ENCODE measurements around the gene GZMB. TPM values are rescaled to one million over a fixed set of nuclear protein-coding genes. Genes with fewer than 3 reads are reported as not detected.
"Not testable (repeated sequence)": the region's sequence is repeated elsewhere in the genome, so short reads cannot be mapped to it uniquely, and the experiment has no call there.

GZMB gene
- total RNA-seq, 5 donors from 2014 or later (not counting 1 experiment from before 2014, with no cell fraction given) = 3.5 to 66.2 (median 12.6) TPM

- CTCF ChIA-PET = no interaction called here
- Mint-ChIP-seq H3K36me3 (peaks cover 5% of the 10 kb centered on the region), H3K27me3 (peaks cover 8 to 28% of the 10 kb centered on the region in 2 donors), H3K9me3 (peaks cover 21 to 36% (median 30%) of the 10 kb centered on the region in 3 donors), H3K27ac (no peak overlapping the region), H3K4me1 (no peaks in the 10 kb centered on the region), H3K4me3 (no peak overlapping the region)
- Histone ChIP-seq H3K27me3 (replicated peaks in 1 of 2; ENCODE audit: control insufficient read depth in 2 of 2, extremely low read depth in 1 of 2, insufficient read depth in 2 of 2, low read length in 1 of 2) (peaks cover 0 to 10% of the 10 kb centered on the region in 2 experiments), H3K4me3 (ENCODE audit: control insufficient read depth in 1 of 2, extremely low read depth in 1 of 2, low read length in 1 of 2) (no peak overlapping the region), H3K27ac (ENCODE audit: low read length) (no peak overlapping the region), H3K36me3 (ENCODE audit: control insufficient read depth in 2 of 2, extremely low read depth in 1 of 2, insufficient read depth in 1 of 2, low read length in 1 of 2) (no peaks in the 10 kb centered on the region), H3K9me3 (peaks cover 2% of the 10 kb centered on the region), H3K4me1 (ENCODE audit: control insufficient read depth in 1 of 2, extremely low read depth in 1 of 2, insufficient read depth in 2 of 2, low read length in 2 of 2) (no peaks in the 10 kb centered on the region)
- WGBS (ENCODE audit: insufficient coverage) = 73% methylated on average over 2 of the region's 3 CpGs
- no peak for DNase-seq
- no peak for ATAC-seq (replicated peaks in 1 of 4)
- POLR2A ChIA-PET = no interaction called here
Observed at GRCh38 chr14:24595073-24595808, 38.7 kb downstream of the GZMB start.

GRCh38 chr14:24591004-24591403 lies 43.0 kb downstream of the GZMB start:
- H3K27ac Mint-ChIP-seq; H3K27me3 ChIP-seq (replicated peaks in 1 of 2; ENCODE audit: control insufficient read depth in 2 of 2, extremely low read depth in 1 of 2, insufficient read depth in 2 of 2, low read length in 1 of 2); H3K9me3 ChIP-seq; H3K4me3 Mint-ChIP-seq; POLR2A ChIA-PET; CTCF ChIA-PET; H3K27ac ChIP-seq (ENCODE audit: low read length); ATAC-seq (replicated peaks in 1 of 4); H3K36me3 Mint-ChIP-seq; H3K4me1 Mint-ChIP-seq; H3K36me3 ChIP-seq (ENCODE audit: control insufficient read depth in 2 of 2, extremely low read depth in 1 of 2, insufficient read depth in 1 of 2, low read length in 1 of 2); H3K4me1 ChIP-seq (ENCODE audit: control insufficient read depth in 1 of 2, extremely low read depth in 1 of 2, insufficient read depth in 2 of 2, low read length in 2 of 2); H3K4me3 ChIP-seq (ENCODE audit: control insufficient read depth in 1 of 2, extremely low read depth in 1 of 2, low read length in 1 of 2); DNase-seq: not testable (repeated sequence)
- Mint-ChIP-seq H3K27me3 (peaks cover 5 to 27% of the 10 kb centered on the region in 2 donors), H3K9me3 (peaks cover 9 to 19% (median 17%) of the 10 kb centered on the region in 3 donors)
- no CpG with 5 or more reads among the region's 2 CpGs for WGBS (ENCODE audit: insufficient coverage)

- H3K4me3 ChIP-seq (ENCODE audit: control insufficient read depth in 1 of 2, extremely low read depth in 1 of 2, low read length in 1 of 2); ATAC-seq (replicated peaks in 1 of 4); H3K27me3 ChIP-seq (replicated peaks in 1 of 2; ENCODE audit: control insufficient read depth in 2 of 2, extremely low read depth in 1 of 2, insufficient read depth in 2 of 2, low read length in 1 of 2); DNase-seq; H3K9me3 ChIP-seq; H3K27ac Mint-ChIP-seq; H3K4me1 ChIP-seq (ENCODE audit: control insufficient read depth in 1 of 2, extremely low read depth in 1 of 2, insufficient read depth in 2 of 2, low read length in 2 of 2); H3K27ac ChIP-seq (ENCODE audit: low read length); H3K4me1 Mint-ChIP-seq; H3K36me3 Mint-ChIP-seq; H3K27me3 Mint-ChIP-seq; H3K36me3 ChIP-seq (ENCODE audit: control insufficient read depth in 2 of 2, extremely low read depth in 1 of 2, insufficient read depth in 1 of 2, low read length in 1 of 2); POLR2A ChIA-PET; H3K4me3 Mint-ChIP-seq; CTCF ChIA-PET: not testable (repeated sequence)
- WGBS (ENCODE audit: insufficient coverage) = no CpG with 5 or more reads among the region's 3 CpGs
- peaks cover 5 to 15% (median 13%) of the 10 kb centered on the region in 3 donors for H3K9me3 Mint-ChIP-seq
Observed at GRCh38 chr14:24584402-24584801, 49.6 kb downstream of the GZMB start.

Other genes with a start within 250 kb of the GZMB start
- under 1 TPM; 0.28 to 0.95 (median 0.61) TPM for gene NYNRIN, start 235.2 kb downstream of the GZMB start, total RNA-seq
- 10 to 100 TPM in 1 of 5 donors, 1 to 10 TPM in 4; 3.9 to 13.5 (median 5.0) TPM for gene CBLN3, start 204.5 kb downstream of the GZMB start, total RNA-seq
- gene KHNYN, start 204.2 kb downstream of the GZMB start, total RNA-seq = 100 to 1,000 TPM; 126 to 166 (median 146) TPM
- gene SDR39U1, start 191.4 kb downstream of the GZMB start, total RNA-seq = 100 to 1,000 TPM in 3 of 5 donors, 10 to 100 TPM in 2; 79.6 to 154 (median 109) TPM
- gene CMA1, start 125.9 kb downstream of the GZMB start, total RNA-seq = not detected
- not detected for gene CTSG, start 57.9 kb downstream of the GZMB start, total RNA-seq
- gene GZMH, start 24.5 kb downstream of the GZMB start, total RNA-seq = 100 to 1,000 TPM in 1 of 5 donors, 10 to 100 TPM in 3, 1 to 10 TPM in 1; 4.0 to 148 (median 21.3) TPM